Gastrocnemius medialis (tissue), 4 donors: ENCODE data around the gene TPK1. TPM values are rescaled to one million over a fixed set of nuclear protein-coding genes. Genes with fewer than 3 reads are reported as not detected.

ENCODE experiments used
- ATAC-seq, 2 donors: fragments of 150-250 bp; one replicate each; pipeline ENCODE4 v1.9.1; 2016
- DNase-seq, 2 donors: peaks; one replicate each; pipeline ENCODE4 v3.0.0-alpha.2; 2019
- H3K27ac ChIP-seq, 4 donors: fragments of 200-600 bp; sonication (generic); 1 replicate in 1 of 4; 2 replicates in 3 of 4; pipeline ENCODE4 v1.5.1; 2016 to 2018; ENCODE audit warnings: mild to moderate bottlenecking in 2 of 4, moderate library complexity in 1 of 4
- H3K27me3 ChIP-seq, 3 donors: fragments of 200-600 bp; sonication (generic) in 2 of 3; 1 replicate in 1 of 3; 2 replicates in 2 of 3; pipeline versions ENCODE4 v1.5.1 to v1.6.0; 2016 to 2019; ENCODE audit warnings: mild to moderate bottlenecking in 1 of 3, moderate library complexity in 1 of 3
- H3K36me3 ChIP-seq, 2 donors: fragments of 200-600 bp; sonication (generic) in 1 of 2; one replicate each; pipeline ENCODE4 v1.5.1; 2017 to 2018
- H3K4me1 ChIP-seq, 2 donors: fragments of 200-600 bp; sonication (generic) in 1 of 2; one replicate each; pipeline ENCODE4 v1.5.1; 2016 to 2017; ENCODE audit warnings: mild to moderate bottlenecking in 2 of 2
- H3K4me3 ChIP-seq, 4 donors: fragments of 200-600 bp; sonication (generic) in 3 of 4; 1 replicate in 1 of 4; 2 replicates in 3 of 4; pipeline ENCODE4 v1.5.1; 2016 to 2019; ENCODE audit warnings: mild to moderate bottlenecking in 2 of 4
- H3K9me3 ChIP-seq, 3 donors: fragments of 200-600 bp; sonication (generic) in 2 of 3; 1 replicate in 1 of 3; 2 replicates in 2 of 3; pipeline ENCODE4 v1.5.1; 2016 to 2019
- POLR2A ChIP-seq, 2 donors: fragments of 450-650 bp; IDR thresholded peaks; one replicate each; pipeline ENCODE4 v1.6.1; 2017; ENCODE audit warnings: antibody characterized with exemption in 2 of 2, mild to moderate bottlenecking in 2 of 2, moderate library complexity in 2 of 2
- in situ Hi-C, 4 donors: fragments of 200-750 bp; cut with MboI; loops; one replicate each; pipeline versions ENCODE4 v1.15.0 to v1.8.0; 2017; ENCODE audit warnings: low sequenced_read_pairs in 4 of 4
- intact Hi-C: fragments of 100-400 bp; cut with DNase I; formaldehyde crosslinking; loops from one replicate; pipeline ENCODE4 v1.15.1; 2023; ENCODE audit warnings: low total_unique reads
- total RNA-seq, 4 donors: library from RNA; depleted of rRNA; stranded (reverse); fragments of >200 nt; gene quantifications; one replicate each; pipeline versions ENCODE4 v1.1.0 to v1.2.3, GENCODE V29; 2016
- TF ChIP-seq, protein P1 (sequence below), 5 experiments: fragments of 450-650 bp in 3 of 5; fragments of 200-600 bp in 2 of 5; sonication (generic) in 2 of 5; IDR thresholded peaks in 4 of 5; conservative IDR thresholded peaks in 1 of 5; 1 replicate in 4 of 5; 2 replicates in 1 of 5; pipeline ENCODE4 v1.5.1; 2016 to 2019; ENCODE audit warnings: antibody characterized with exemption in 5 of 5, mild to moderate bottlenecking in 3 of 5, moderate library complexity in 3 of 5

TPK1 gene
- total RNA-seq, 4 donors from 2014 or later = 2.0 to 6.9 (median 2.7) TPM

DNA sequence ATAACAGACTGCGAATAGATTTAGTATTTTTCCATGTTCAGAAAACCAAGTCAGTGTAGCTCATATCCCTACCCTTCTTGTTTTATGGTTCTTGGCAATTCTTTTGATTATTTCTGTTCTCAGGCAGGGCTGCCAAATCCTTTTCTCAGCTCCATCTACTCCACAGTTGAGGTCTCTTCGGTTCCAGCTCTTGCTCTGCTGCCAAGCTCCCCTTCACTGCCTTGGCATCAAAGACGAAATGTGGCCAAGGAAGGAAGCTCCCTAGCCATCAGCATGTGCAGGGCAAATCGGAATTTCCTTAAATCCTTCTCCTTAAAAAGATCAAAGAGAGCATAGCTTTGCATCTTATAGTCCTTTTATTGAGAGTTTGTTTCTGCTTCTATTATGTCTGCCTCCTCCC lies 315.9 kb downstream of the TPK1 start:
- Histone ChIP-seq H3K9me3 (no peaks in the 10 kb centered on the region), H3K36me3 (no peaks in the 10 kb centered on the region), H3K27ac (no peak overlapping the region), H3K27me3 (no peaks in the 10 kb centered on the region), H3K4me3 (no peak overlapping the region), H3K4me1 (peaks cover 3 to 4% of the 10 kb centered on the region in 2 donors)
- ATAC-seq (no peak), DNase-seq (no peak)
- in situ Hi-C loops (no loop called here), intact Hi-C loops (no loop called here)
- TF ChIP-seq POLR2A (IDR thresholded peaks at IDR 0.05) = no peak
- TF ChIP-seq, protein P1, sequence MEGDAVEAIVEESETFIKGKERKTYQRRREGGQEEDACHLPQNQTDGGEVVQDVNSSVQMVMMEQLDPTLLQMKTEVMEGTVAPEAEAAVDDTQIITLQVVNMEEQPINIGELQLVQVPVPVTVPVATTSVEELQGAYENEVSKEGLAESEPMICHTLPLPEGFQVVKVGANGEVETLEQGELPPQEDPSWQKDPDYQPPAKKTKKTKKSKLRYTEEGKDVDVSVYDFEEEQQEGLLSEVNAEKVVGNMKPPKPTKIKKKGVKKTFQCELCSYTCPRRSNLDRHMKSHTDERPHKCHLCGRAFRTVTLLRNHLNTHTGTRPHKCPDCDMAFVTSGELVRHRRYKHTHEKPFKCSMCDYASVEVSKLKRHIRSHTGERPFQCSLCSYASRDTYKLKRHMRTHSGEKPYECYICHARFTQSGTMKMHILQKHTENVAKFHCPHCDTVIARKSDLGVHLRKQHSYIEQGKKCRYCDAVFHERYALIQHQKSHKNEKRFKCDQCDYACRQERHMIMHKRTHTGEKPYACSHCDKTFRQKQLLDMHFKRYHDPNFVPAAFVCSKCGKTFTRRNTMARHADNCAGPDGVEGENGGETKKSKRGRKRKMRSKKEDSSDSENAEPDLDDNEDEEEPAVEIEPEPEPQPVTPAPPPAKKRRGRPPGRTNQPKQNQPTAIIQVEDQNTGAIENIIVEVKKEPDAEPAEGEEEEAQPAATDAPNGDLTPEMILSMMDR (IDR thresholded peaks at IDR 0.05 in 4 of 5, conservative IDR thresholded peaks at IDR 0.05 in 1 of 5) = no peak

DNA sequence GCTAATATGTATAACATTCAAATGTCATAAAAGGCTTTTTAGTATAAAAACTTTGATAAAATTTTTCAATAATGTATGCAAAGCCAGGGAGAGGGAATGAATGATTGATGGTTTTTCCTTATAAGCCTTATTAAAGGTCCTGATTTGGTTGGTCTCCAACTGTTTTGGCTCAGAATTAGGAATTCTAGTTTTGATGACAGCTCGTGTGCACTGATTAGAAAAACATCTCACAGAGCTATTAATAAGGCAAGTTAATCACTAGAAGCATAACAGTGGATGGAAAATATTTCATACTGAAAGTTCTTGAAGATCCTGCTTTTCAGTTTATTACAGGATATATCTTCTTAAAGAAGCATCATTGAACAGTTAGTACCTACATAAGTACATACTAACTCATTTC lies 317.5 kb downstream of the TPK1 start:
- Histone ChIP-seq H3K27ac (no peak overlapping the region), H3K36me3 (no peaks in the 10 kb centered on the region), H3K4me3 (no peak overlapping the region), H3K27me3 (no peaks in the 10 kb centered on the region), H3K9me3 (no peaks in the 10 kb centered on the region), H3K4me1 (peaks cover 3 to 4% of the 10 kb centered on the region in 2 donors)
- TF ChIP-seq, protein P1 (IDR thresholded peaks at IDR 0.05 in 4 of 5, conservative IDR thresholded peaks at IDR 0.05 in 1 of 5) = no peak
- TF ChIP-seq POLR2A (IDR thresholded peaks at IDR 0.05) = no peak
- in situ Hi-C loops (no loop called here), intact Hi-C loops (no loop called here)
- DNase-seq (no peak), ATAC-seq (no peak)

DNA sequence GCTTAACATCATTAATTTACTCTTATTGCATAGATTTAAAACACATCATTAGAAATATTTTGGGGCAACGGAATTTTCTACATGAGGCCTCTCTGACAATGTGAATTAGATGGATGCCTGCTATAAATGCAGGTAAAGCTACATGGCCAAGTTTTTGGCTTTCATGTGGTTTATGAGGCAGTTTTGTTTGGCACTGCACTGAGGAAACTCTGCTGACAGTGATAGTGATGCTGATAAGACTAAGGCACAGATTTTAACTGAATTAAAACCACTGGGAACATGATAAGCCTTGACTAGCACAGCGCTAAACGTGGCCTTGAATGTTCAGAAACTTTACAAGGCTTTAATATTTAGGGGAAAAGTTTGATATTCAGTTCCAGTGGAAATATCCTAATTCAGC lies 318.1 kb downstream of the TPK1 start:
- intact Hi-C loops = no loop called here
- TF ChIP-seq POLR2A (IDR thresholded peaks at IDR 0.05) = no peak
- TF ChIP-seq, protein P1 (IDR thresholded peaks at IDR 0.05 in 4 of 5, conservative IDR thresholded peaks at IDR 0.05 in 1 of 5) = no peak
- Histone ChIP-seq H3K4me3 (no peak overlapping the region), H3K4me1 (peaks cover 3 to 4% of the 10 kb centered on the region in 2 donors), H3K27ac (no peak overlapping the region), H3K36me3 (no peaks in the 10 kb centered on the region), H3K27me3 (no peaks in the 10 kb centered on the region), H3K9me3 (no peaks in the 10 kb centered on the region)
- in situ Hi-C loops = no loop called here
- DNase-seq (no peak), ATAC-seq (no peak)

DNA sequence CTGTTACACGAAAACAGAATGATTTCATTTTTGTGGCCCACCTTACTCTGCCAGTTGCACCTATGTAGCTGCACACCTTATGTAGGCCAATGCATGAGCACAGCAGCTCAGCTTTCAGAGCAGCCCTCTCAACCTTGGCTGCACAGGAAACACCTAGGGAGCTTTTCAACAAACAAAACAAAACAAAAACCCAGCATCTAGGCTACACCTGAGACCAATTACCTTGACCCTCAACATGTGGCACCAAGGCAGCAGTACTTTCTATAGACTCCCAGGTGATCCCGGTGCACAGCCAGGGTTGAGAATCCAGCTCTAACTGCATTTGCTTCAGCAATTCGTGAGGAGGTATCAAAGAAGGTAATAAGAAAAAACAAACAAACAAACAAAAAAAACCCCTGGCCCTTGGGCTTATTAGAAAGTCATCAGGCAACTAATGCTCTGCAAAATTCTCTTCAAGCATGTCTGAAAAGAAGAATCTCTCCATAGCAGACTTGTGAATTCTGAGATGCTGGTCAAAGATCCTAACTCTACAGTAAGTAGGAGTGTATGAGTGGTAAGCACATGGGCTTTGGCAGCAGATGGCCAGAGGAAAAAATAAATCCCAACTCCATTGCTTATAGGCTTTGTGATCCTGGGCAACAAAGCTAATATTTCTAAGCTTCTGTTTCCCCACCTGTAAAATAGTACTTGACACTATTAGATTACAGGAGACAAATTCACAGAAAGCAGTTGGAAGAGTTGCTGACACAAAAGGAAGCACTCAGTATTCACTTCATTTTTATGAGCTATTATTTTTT lies 318.9 kb downstream of the TPK1 start:
- ATAC-seq = no peak
- H3K27me3 ChIP-seq = no peaks in the 10 kb centered on the region
- no peak overlapping the region for H3K27ac ChIP-seq
- no peak overlapping the region for H3K4me3 ChIP-seq
- intact Hi-C loops = no loop called here
- H3K36me3 ChIP-seq = no peaks in the 10 kb centered on the region
- in situ Hi-C loops = no loop called here
- TF ChIP-seq, protein P1 (IDR thresholded peaks at IDR 0.05 in 4 of 5, conservative IDR thresholded peaks at IDR 0.05 in 1 of 5) = no peak
- no peak for TF ChIP-seq POLR2A (IDR thresholded peaks at IDR 0.05)
- H3K4me1 ChIP-seq = peaks cover 3 to 4% of the 10 kb centered on the region in 2 donors
- no peaks in the 10 kb centered on the region for H3K9me3 ChIP-seq
- no peak for DNase-seq
